ENCODE results near the gene MOSPD2.

The MOSPD2 gene

GRCh38 chrX:14916017-14916674 is 42.9 kb downstream of the MOSPD2 start:
- DNase-seq = no peak

DNA sequence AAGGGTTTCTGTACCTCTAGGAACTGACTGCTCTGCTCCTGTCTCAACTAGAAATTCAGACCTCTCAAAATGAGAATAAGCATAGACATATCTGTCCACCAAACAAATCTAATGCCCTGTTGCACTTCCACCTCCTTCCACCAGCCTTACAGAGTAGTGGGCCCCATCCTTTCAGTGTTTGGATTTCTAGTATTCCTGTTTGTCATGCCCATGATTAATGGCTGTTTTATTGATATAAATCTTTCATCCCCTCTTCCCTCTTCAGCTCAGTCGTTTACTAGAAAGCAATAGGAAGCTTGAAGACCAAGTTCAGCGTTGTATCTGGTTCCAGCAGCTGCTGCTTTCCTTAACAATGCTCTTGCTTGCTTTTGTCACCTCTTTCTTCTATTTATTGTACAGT is 46.2 kb downstream of the MOSPD2 start:
- DNase-seq = no peak

- DNase-seq = no peak
Observed at GRCh38 chrX:14920196-14920595, 47.0 kb downstream of the MOSPD2 start.

- DNase-seq = no peak
Observed at GRCh38 chrX:14922437-14922836, 49.2 kb downstream of the MOSPD2 start.

GRCh38 chrX:14923761-14924160 is 50.5 kb downstream of the MOSPD2 start:
- DNase-seq = no peak

GRCh38 chrX:14926471-14926870 is 53.2 kb downstream of the MOSPD2 start:
- no peak for DNase-seq

- DNase-seq = no peak
Observed at GRCh38 chrX:14927401-14927800, 54.2 kb downstream of the MOSPD2 start.

DNA sequence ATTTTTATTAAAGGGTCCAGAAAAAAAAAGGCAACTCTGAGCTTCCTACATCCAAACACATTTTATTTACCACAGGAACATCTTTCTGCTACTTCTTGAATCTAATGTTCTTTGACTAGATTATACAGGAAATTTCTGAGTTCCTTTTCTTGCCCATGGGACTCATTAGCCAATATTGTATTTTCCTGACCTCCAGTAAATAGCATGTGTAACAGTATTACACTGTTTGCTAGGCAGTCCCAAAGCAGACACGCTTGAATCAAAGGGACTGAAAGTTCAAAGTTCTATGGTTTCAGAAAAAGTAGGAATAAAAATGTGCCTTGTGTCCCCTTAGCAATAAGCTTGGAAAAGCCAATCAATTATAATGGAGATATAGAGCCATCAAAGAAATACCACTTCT is 57.4 kb downstream of the MOSPD2 start:
- DNase-seq = no peak

- no peak for DNase-seq
Observed at GRCh38 chrX:14932136-14932535, 58.9 kb downstream of the MOSPD2 start.

DNA sequence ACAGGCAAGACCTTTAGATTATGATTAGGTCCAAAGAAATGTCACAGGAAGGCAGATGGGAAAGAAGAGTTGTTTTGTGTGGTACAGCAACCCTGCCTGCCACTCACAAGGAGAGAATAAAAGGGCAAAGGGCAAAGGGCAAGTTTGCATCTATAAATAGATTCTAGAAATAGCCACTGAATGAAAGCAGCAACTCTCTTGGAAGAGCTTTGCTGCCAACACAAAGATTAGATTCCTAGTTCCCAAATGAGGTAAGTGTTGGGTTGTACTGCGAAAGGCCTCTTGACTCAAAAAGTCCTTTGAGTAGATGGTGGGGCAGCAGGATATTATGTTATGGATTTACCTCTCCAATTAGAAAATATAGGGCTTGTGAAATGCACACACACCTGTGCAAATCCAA is 61.2 kb downstream of the MOSPD2 start:
- no peak for DNase-seq

- no peak for DNase-seq
Observed at GRCh38 chrX:14936561-14936960, 63.3 kb downstream of the MOSPD2 start.

GRCh38 chrX:14939644-14940043 is 66.4 kb downstream of the MOSPD2 start:
- no peak for DNase-seq

DNA sequence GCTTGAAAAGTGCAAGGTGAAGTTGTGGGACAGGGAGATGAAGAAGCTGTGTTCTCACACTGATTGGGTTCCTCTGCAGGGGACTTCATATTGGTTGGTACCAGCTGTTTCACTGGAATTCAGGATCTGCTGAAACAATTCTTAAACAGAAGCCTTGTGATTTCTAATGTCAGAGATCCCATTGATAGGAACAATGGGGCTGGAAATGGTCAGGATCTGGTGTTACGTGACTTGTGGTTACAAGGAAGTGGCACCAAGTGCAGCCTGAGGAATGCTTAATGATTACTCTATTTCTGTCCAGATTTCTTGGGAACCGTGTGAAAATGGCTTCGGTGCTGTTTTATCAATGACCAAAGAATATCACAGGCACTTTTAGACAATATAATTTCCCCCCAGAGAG is 68.1 kb downstream of the MOSPD2 start:
- DNase-seq = no peak

GRCh38 chrX:14942341-14942740 is 69.1 kb downstream of the MOSPD2 start:
- DNase-seq = no peak

DNA sequence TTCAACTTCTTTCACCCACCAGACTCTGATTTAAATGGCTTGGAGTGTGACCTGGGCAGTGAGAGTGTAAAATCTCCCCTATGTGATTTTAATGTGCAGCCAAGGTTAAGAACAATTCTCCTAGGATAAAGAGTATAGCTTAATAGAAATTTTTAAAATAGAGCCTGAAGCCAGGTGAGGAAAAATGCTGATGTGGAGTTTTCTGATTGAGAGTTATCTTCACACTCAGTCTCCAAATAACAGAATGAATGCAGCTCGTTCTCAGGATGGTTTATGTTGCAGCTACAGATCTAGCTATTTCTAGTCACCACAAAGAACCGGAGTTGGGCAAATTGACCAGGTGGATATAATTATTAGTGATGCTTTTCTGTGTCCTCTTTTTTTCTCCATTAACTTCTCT is 70.7 kb downstream of the MOSPD2 start:
- no peak for DNase-seq

DNA sequence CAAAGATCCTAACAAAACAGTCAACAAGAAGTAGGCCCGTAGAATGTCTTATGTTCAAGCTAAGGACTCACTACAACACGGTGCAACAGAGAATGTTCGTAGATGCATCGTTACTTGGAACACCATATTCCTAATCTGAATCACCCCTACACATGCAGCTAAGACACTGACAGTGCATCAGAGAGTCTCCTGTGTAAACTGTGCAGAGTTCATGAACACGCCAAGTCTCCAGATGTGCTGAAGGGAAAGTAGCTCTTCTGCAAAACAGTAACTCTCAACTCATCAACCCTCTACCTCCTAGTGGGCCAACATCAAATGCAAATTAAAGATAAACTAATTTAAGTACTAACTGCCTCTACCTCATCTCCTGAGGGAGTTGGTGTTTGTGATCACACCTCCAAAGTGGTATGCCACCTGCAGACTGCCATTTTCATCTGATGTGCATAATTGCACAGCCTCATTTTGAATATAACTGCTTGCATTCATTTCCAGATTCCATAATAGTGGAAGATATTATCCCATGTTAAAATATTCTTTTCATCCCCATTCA is 73.5 kb downstream of the MOSPD2 start:
- no peak for DNase-seq

DNA sequence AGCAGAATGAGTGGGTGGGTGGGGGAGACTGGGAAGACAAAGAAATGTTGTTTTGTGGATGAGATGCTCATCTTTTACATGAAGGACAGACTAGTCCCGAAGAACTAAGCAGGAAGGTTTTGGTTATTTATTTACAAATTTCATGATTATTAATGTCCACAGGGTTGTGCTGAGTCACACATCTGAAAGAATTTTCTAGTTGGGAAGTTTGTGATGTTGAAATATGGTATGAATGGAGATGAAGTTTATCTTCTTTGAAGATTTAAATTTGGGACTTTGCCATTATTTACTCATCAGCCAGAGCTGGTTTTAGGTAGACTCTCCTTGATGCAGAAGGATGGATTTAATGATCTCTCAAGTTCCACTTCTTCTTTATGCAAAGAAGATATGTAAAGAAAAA is 75.5 kb downstream of the MOSPD2 start:
- no peak for DNase-seq

- no peak for DNase-seq
Observed at GRCh38 chrX:14956813-14957582, 83.8 kb downstream of the MOSPD2 start.

GRCh38 chrX:14963447-14964236 is 90.4 kb downstream of the MOSPD2 start:
- no peak for DNase-seq

- no peak for DNase-seq
Observed at GRCh38 chrX:14964500-14964899, 91.3 kb downstream of the MOSPD2 start.

All from GF-D8 (cell line).